GM23338 (cell line): ENCODE measurements around the gene KRTAP12-2. TPM values are rescaled to one million over a fixed set of nuclear protein-coding genes. Genes with fewer than 3 reads are reported as not detected.

Source experiments
- ATAC-seq: fragments of 200-7000 bp; cut with Tn5 transposase; 3 replicates; pipeline ENCODE4 v1.9.1; 2020
- DNase-seq: peaks from one replicate; pipeline ENCODE4 v3.0.0-alpha.2; 2015; ENCODE audit warnings: low spot score
- H2AFZ ChIP-seq: fragments of 200-600 bp; sonication (generic); 2 replicates; pipeline ENCODE4 v1.8.0; 2016; ENCODE audit warnings: antibody characterized with exemption, mild to moderate bottlenecking, moderate library complexity
- H3F3A ChIP-seq: fragments of 200-600 bp; sonication (generic); replicated peaks from 2 replicates; pipeline ENCODE4 v1.8.0; 2017; ENCODE audit warnings: antibody characterized with exemption, mixed run types, low read depth
- H3K27ac ChIP-seq: fragments of 200-600 bp; sonication (generic); 2 replicates; pipeline ENCODE4 v1.6.1; 2016; ENCODE audit warnings: low read depth
- H3K27me3 ChIP-seq: fragments of 200-600 bp; sonication (generic); 2 replicates; pipeline ENCODE4 v1.8.0; 2016; ENCODE audit warnings: mild to moderate bottlenecking, mixed run types, moderate library complexity; ENCODE audit not compliant: insufficient read depth
- H3K36me3 ChIP-seq: fragments of 200-600 bp; sonication (generic); 2 replicates; pipeline ENCODE4 v1.8.0; 2016; ENCODE audit warnings: mild to moderate bottlenecking; ENCODE audit not compliant: insufficient read depth
- H3K4me1 ChIP-seq: fragments of 200-600 bp; sonication (generic); 2 replicates; pipeline ENCODE4 v1.8.0; 2016; ENCODE audit warnings: mild to moderate bottlenecking, moderate library complexity; ENCODE audit not compliant: insufficient read depth
- H3K4me2 ChIP-seq: fragments of 200-600 bp; sonication (generic); 2 replicates; pipeline ENCODE4 v1.7.1; 2017; ENCODE audit warnings: mixed run types
- H3K4me3 ChIP-seq: fragments of 200-600 bp; sonication (generic); 2 replicates; pipeline ENCODE4 v1.6.1; 2016; ENCODE audit warnings: mixed run types
- H3K79me2 ChIP-seq: fragments of 200-600 bp; sonication (generic); replicated peaks from 2 replicates; pipeline ENCODE4 v1.8.0; 2017; ENCODE audit warnings: mild to moderate bottlenecking; ENCODE audit not compliant: insufficient read depth
- H3K9me2 ChIP-seq: fragments of 200-600 bp; sonication (generic); 2 replicates; pipeline ENCODE4 v1.8.0; 2017; ENCODE audit not compliant: insufficient read depth
- H4K20me1 ChIP-seq: fragments of 200-600 bp; sonication (generic); replicated peaks from 2 replicates; pipeline ENCODE4 v1.8.0; 2017; ENCODE audit warnings: mild to moderate bottlenecking; ENCODE audit not compliant: insufficient read depth
- H3K27ac Mint-ChIP-seq: 2 replicates; pipeline ENCODE4 v1.8.0; 2020; ENCODE audit warnings: inconsistent platforms, mild to moderate bottlenecking, moderate library complexity, mixed read lengths
- H3K27me3 Mint-ChIP-seq: 3 replicates; pipeline ENCODE4 v1.8.0; 2022; ENCODE audit warnings: low read depth, mild to moderate bottlenecking, moderate library complexity, mixed read lengths, inconsistent platforms; ENCODE audit not compliant: insufficient read depth, poor library complexity
- H3K36me3 Mint-ChIP-seq: 3 replicates; pipeline ENCODE4 v1.8.0; 2021; ENCODE audit warnings: low read depth, mild to moderate bottlenecking, inconsistent platforms, moderate library complexity, mixed read lengths
- H3K4me1 Mint-ChIP-seq: 3 replicates; pipeline ENCODE4 v1.8.0; 2020; ENCODE audit warnings: mild to moderate bottlenecking, inconsistent platforms, mixed read lengths
- H3K4me3 Mint-ChIP-seq: 3 replicates; pipeline ENCODE4 v1.8.0; 2021; ENCODE audit warnings: moderate library complexity, mild to moderate bottlenecking, inconsistent platforms, mixed read lengths
- H3K9me3 Mint-ChIP-seq: 3 replicates; pipeline ENCODE4 v1.8.0; 2020; ENCODE audit warnings: moderate library complexity, mild to moderate bottlenecking, inconsistent platforms, mixed read lengths
- JUNB ChIP-seq: IDR thresholded peaks from one replicate; pipeline ENCODE4 v1.6.1; 2016; ENCODE audit warnings: antibody characterized with exemption; ENCODE audit not compliant: unreplicated experiment
- POLR2AphosphoS5 ChIP-seq: IDR thresholded peaks from 2 replicates; pipeline ENCODE4 v1.6.1; 2016; ENCODE audit warnings: antibody characterized with exemption, low read depth
- STAT1 ChIP-seq: IDR thresholded peaks from one replicate; pipeline ENCODE4 v1.6.1; 2016; ENCODE audit warnings: antibody characterized with exemption; ENCODE audit not compliant: unreplicated experiment
- ZNF331 ChIP-seq: fragments of 250-450 bp; sonication (Bioruptor Pico); IDR thresholded peaks from 2 replicates; pipeline ENCODE4 v1.5.0; 2020; ENCODE audit warnings: low read depth, mild to moderate bottlenecking, moderate library complexity
- polyA plus RNA-seq: library from polyadenylated mRNA; unstranded; fragments of >200 nt; fragmentation: Nextera tagmentation; extraction: Ambion mirVana; gene quantifications from 2 replicates; pipeline ENCODE4 v1.2.1, GENCODE V29; 2016
- total RNA-seq: library from RNA; depleted of rRNA; stranded (reverse); fragments of >200 nt; shearing (Covaris generic); gene quantifications from 2 replicates; pipeline ENCODE4 v1.2.3, GENCODE V29; 2014
- TF ChIP-seq, protein P1 (sequence below): fragments of 250-450 bp; sonication (Bioruptor Pico); IDR thresholded peaks from 2 replicates; pipeline ENCODE4 v1.5.0; 2020; ENCODE audit warnings: mild to moderate bottlenecking, moderate library complexity
- TF ChIP-seq, protein P2 (sequence below): IDR thresholded peaks from 2 replicates; pipeline ENCODE4 v1.6.1; 2016; ENCODE audit warnings: antibody characterized with exemption

KRTAP12-2 gene
- total and polyA plus RNA-seq, 2 experiments from 2014 or later = not detected

DNA sequence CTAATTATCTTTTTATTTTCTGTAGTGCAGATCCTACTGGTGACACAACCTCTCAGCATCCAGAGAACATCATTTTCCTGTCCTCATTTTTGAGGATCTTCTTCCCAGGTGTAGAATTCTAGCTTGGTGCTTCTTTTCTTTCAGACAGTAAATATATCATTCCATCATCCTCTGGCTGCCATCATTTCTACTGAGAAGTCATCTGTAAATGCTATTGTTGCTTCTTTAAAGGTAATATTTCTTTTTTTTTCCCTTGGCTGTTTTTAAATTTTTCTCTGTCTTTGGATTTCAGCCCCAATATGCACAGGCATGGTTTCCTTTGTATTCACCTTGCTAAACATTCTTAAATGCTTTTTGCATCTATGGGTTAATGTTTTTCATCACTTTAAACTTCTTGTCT, 43.2 kb downstream of the KRTAP12-2 start:
- Histone ChIP-seq H3K4me1 (no peaks in the 10 kb centered on the region), H3F3A (no peaks in the 10 kb centered on the region), H3K4me3 (no peak overlapping the region), H2AFZ (no peak overlapping the region), H4K20me1 (no peaks in the 10 kb centered on the region), H3K27ac (no peak overlapping the region), H3K27me3 (no peaks in the 10 kb centered on the region), H3K4me2 (no peak overlapping the region), H3K79me2 (no peaks in the 10 kb centered on the region), H3K36me3 (no peaks in the 10 kb centered on the region; the same call in 1 of the 2 replicates), H3K9me2 (no peaks in the 10 kb centered on the region)
- Mint-ChIP-seq H3K4me1 (peaks cover 3% of the 10 kb centered on the region; the same call in 1 of the 3 replicates), H3K27ac (no peak overlapping the region), H3K4me3 (no peak overlapping the region), H3K27me3 (peaks cover 8% of the 10 kb centered on the region), H3K9me3 (peaks cover 54% of the 10 kb centered on the region), H3K36me3 (peaks cover 32% of the 10 kb centered on the region)
- TF ChIP-seq ZNF331 (CRISPR knock-in tag) = no peak
- TF ChIP-seq, protein P1, sequence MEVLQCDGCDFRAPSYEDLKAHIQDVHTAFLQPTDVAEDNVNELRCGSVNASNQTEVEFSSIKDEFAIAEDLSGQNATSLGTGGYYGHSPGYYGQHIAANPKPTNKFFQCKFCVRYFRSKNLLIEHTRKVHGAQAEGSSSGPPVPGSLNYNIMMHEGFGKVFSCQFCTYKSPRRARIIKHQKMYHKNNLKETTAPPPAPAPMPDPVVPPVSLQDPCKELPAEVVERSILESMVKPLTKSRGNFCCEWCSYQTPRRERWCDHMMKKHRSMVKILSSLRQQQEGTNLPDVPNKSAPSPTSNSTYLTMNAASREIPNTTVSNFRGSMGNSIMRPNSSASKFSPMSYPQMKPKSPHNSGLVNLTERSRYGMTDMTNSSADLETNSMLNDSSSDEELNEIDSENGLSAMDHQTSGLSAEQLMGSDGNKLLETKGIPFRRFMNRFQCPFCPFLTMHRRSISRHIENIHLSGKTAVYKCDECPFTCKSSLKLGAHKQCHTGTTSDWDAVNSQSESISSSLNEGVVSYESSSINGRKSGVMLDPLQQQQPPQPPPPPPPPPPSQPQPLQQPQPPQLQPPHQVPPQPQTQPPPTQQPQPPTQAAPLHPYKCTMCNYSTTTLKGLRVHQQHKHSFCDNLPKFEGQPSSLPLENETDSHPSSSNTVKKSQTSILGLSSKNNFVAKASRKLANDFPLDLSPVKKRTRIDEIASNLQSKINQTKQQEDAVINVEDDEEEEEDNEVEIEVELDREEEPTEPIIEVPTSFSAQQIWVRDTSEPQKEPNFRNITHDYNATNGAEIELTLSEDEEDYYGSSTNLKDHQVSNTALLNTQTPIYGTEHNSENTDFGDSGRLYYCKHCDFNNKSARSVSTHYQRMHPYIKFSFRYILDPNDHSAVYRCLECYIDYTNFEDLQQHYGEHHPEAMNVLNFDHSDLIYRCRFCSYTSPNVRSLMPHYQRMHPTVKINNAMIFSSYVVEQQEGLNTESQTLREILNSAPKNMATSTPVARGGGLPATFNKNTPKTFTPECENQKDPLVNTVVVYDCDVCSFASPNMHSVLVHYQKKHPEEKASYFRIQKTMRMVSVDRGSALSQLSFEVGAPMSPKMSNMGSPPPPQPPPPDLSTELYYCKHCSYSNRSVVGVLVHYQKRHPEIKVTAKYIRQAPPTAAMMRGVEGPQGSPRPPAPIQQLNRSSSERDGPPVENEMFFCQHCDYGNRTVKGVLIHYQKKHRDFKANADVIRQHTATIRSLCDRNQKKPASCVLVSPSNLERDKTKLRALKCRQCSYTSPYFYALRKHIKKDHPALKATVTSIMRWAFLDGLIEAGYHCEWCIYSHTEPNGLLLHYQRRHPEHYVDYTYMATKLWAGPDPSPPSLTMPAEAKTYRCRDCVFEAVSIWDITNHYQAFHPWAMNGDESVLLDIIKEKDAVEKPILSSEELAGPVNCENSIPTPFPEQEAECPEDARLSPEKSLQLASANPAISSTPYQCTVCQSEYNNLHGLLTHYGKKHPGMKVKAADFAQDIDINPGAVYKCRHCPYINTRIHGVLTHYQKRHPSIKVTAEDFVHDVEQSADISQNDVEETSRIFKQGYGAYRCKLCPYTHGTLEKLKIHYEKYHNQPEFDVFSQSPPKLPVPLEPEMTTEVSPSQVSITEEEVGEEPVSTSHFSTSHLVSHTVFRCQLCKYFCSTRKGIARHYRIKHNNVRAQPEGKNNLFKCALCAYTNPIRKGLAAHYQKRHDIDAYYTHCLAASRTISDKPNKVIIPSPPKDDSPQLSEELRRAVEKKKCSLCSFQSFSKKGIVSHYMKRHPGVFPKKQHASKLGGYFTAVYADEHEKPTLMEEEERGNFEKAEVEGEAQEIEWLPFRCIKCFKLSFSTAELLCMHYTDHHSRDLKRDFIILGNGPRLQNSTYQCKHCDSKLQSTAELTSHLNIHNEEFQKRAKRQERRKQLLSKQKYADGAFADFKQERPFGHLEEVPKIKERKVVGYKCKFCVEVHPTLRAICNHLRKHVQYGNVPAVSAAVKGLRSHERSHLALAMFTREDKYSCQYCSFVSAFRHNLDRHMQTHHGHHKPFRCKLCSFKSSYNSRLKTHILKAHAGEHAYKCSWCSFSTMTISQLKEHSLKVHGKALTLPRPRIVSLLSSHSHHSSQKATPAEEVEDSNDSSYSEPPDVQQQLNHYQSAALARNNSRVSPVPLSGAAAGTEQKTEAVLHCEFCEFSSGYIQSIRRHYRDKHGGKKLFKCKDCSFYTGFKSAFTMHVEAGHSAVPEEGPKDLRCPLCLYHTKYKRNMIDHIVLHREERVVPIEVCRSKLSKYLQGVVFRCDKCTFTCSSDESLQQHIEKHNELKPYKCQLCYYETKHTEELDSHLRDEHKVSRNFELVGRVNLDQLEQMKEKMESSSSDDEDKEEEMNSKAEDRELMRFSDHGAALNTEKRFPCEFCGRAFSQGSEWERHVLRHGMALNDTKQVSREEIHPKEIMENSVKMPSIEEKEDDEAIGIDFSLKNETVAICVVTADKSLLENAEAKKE (CRISPR knock-in tag) = no peak
- TF ChIP-seq, protein P2, sequence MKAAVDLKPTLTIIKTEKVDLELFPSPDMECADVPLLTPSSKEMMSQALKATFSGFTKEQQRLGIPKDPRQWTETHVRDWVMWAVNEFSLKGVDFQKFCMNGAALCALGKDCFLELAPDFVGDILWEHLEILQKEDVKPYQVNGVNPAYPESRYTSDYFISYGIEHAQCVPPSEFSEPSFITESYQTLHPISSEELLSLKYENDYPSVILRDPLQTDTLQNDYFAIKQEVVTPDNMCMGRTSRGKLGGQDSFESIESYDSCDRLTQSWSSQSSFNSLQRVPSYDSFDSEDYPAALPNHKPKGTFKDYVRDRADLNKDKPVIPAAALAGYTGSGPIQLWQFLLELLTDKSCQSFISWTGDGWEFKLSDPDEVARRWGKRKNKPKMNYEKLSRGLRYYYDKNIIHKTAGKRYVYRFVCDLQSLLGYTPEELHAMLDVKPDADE = no peak
- TF ChIP-seq JUNB = no peak
- no peak for DNase-seq
- no peak for ATAC-seq

DNA sequence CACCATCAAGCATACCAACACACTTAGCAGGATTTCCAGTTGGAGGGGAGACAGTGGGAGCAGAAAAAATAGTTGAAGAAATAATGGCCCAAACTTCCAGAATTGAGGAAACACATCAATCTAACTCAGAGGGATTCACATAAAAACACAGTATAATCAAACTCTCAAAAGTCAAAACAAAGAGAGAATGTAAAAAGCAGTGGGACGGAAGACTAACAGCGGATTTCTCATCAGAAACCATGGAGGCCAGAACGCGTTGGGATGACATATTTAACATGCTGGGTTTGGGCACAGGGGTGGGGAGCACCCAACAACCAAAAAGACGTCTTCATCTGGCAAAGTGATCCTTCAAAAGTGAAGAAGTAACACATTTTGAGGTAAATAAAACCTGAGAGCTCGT, 46.8 kb downstream of the KRTAP12-2 start:
- Mint-ChIP-seq H3K27me3 (peaks cover 3% of the 10 kb centered on the region), H3K9me3 (peaks cover 52% of the 10 kb centered on the region), H3K27ac (no peak overlapping the region), H3K4me3 (no peak overlapping the region), H3K36me3 (peaks cover 33% of the 10 kb centered on the region), H3K4me1 (peaks cover 23% of the 10 kb centered on the region; the same call in 2 of the 3 replicates)
- no peak for ATAC-seq
- Histone ChIP-seq H3K79me2 (no peaks in the 10 kb centered on the region), H3K4me2 (no peak overlapping the region), H3K36me3 (no peaks in the 10 kb centered on the region; the same call in 1 of the 2 replicates), H3K4me3 (no peak overlapping the region), H3F3A (no peaks in the 10 kb centered on the region), H4K20me1 (no peaks in the 10 kb centered on the region), H2AFZ (no peak overlapping the region), H3K4me1 (no peaks in the 10 kb centered on the region), H3K27ac (no peak overlapping the region), H3K27me3 (no peaks in the 10 kb centered on the region), H3K9me2 (no peaks in the 10 kb centered on the region)
- DNase-seq = no peak
- no peak for TF ChIP-seq POLR2AphosphoS5
- TF ChIP-seq STAT1 = no peak
- TF ChIP-seq, protein P2 = no peak
- no peak for TF ChIP-seq JUNB
